Activated CD8-positive, alpha-beta T cell treated with anti-CD3 and anti-CD28 coated beads, Interleukin-2, amount 10 ng/mL, durations not matched to agents 7 days and 5 days (primary cell): Measurements from ENCODE around the gene CTNND1. TPM values are rescaled to one million over a fixed set of nuclear protein-coding genes. Genes with fewer than 3 reads are reported as not detected.

Source experiments
- ATAC-seq: fragments of 150-1000 bp; cut with Tn5 transposase; one replicate; pipeline ENCODE4 v1.10.0; 2021; ENCODE audit warnings: moderate library complexity
- CTCF ChIA-PET: fragments of 350-600 bp; sonication (Branson Sonifier 250); formaldehyde crosslinking; loops from one replicate; lab custom pipeline; 2021; ENCODE audit warnings: antibody characterized with exemption; lab: Charles Lee
- POLR2A ChIA-PET: fragments of 350-600 bp; sonication (Branson Sonifier 250); formaldehyde crosslinking; loops from one replicate; lab custom pipeline; 2021; ENCODE audit warnings: antibody characterized with exemption; lab: Charles Lee
- DNase-seq: peaks from one replicate; pipeline ENCODE4 v3.0.0-alpha.2; 2020
- H3K27ac Mint-ChIP-seq: one replicate; pipeline ENCODE4 v1.8.0; 2021; ENCODE audit warnings: mild to moderate bottlenecking, mixed read lengths
- H3K27me3 Mint-ChIP-seq: one replicate; pipeline ENCODE4 v1.8.0; 2021; ENCODE audit warnings: low read depth, mixed read lengths
- H3K36me3 Mint-ChIP-seq: one replicate; pipeline ENCODE4 v1.8.0; 2021; ENCODE audit warnings: low read depth, mixed read lengths
- H3K4me1 Mint-ChIP-seq: one replicate; pipeline ENCODE4 v1.8.0; 2021; ENCODE audit warnings: low read depth, mixed read lengths
- H3K4me3 Mint-ChIP-seq: one replicate; pipeline ENCODE4 v1.8.0; 2021; ENCODE audit warnings: mild to moderate bottlenecking, mixed read lengths
- H3K9me3 Mint-ChIP-seq: one replicate; pipeline ENCODE4 v1.8.0; 2022; ENCODE audit warnings: mixed read lengths; ENCODE audit not compliant: insufficient read depth
- total RNA-seq, 2 experiments: library from RNA; stranded (reverse); gene quantifications; one replicate each; pipeline ENCODE4 v1.2.3, GENCODE V29; 2021

Gene CTNND1
- total RNA-seq, 2 experiments from 2014 or later: 6.8 to 8.4 TPM

- Mint-ChIP-seq H3K4me3 (peak within 1 kb of the TSS; percentile 100), H3K36me3 (peaks cover 69% of the 10 kb centered on the region), H3K9me3 (no peaks in the 10 kb centered on the region), H3K27ac (peak within 1 kb of the TSS; percentile 99), H3K4me1 (peaks cover 47% of the 10 kb centered on the region), H3K27me3 (no peaks in the 10 kb centered on the region)
- peak; percentile 91 for ATAC-seq
- peak; percentile 98 for DNase-seq
- POLR2A ChIA-PET: interaction anchor here (0.6 to 4.1 kb wide), 35 partner anchors 9 to 836 kb away, joined by 3 to 46 read pairs (median 4); partner anchors contain the start of genes CLP1, MED19, P2RX3 and SSRP1
- CTCF ChIA-PET: interaction anchor here (1.0 to 9.8 kb wide), 8 partner anchors 9 to 783 kb away, joined by 3 to 113 read pairs (median 4); partner anchors contain the start of genes BTBD18, MED19 and TMX2
Measured at GRCh38 chr11:57741132-57742086, 20.2 kb upstream of the CTNND1 start, which contains the start of gene SELENOH. Gene SELENOH, plus strand, starts transcription at chr11:57741491. Its CDS starts 105 bp downstream, at chr11:57741596.

- Mint-ChIP-seq H3K4me1 (peaks cover 53% of the 10 kb centered on the region), H3K36me3 (peaks cover 76% of the 10 kb centered on the region), H3K27me3 (no peaks in the 10 kb centered on the region), H3K9me3 (no peaks in the 10 kb centered on the region), H3K27ac (peak overlapping the region; percentile 99), H3K4me3 (peak overlapping the region; percentile 100)
- ChIA-PET CTCF (interaction anchor here (1.0 to 9.8 kb wide), 8 partner anchors 10 to 782 kb away, joined by 3 to 113 read pairs (median 4); partner anchors contain the start of genes BTBD18, MED19 and TMX2), POLR2A (interaction anchor here (0.6 to 4.1 kb wide), 32 partner anchors 9 to 835 kb away, joined by 3 to 46 read pairs (median 4); partner anchors contain the start of genes CLP1, MED19, P2RX3 and SSRP1)
- no peak for DNase-seq
- ATAC-seq: no peak
Measured at GRCh38 chr11:57742087-57742452, 19.5 kb upstream of the CTNND1 start.

- DNase-seq (no peak), ATAC-seq (no peak)
- H3K9me3 Mint-ChIP-seq: no peaks in the 10 kb centered on the region
- POLR2A ChIA-PET: interaction anchor here (1.0 to 4.1 kb wide), 2 partner anchors 31 to 49 kb away, joined by 3 to 46 read pairs; no protein-coding TSS in a partner anchor
- CTCF ChIA-PET: interaction anchor here (0.7 to 9.8 kb wide), 6 partner anchors 18 to 780 kb away, joined by 3 to 113 read pairs (median 3); no protein-coding TSS in a partner anchor
- no peak overlapping the region for H3K4me3 Mint-ChIP-seq
- H3K27me3 Mint-ChIP-seq: no peaks in the 10 kb centered on the region
- peaks cover 58% of the 10 kb centered on the region for H3K4me1 Mint-ChIP-seq
- peak overlapping the region; percentile 73 for H3K27ac Mint-ChIP-seq
- H3K36me3 Mint-ChIP-seq: peaks cover 64% of the 10 kb centered on the region
Measured at GRCh38 chr11:57744357-57744756, 17.2 kb upstream of the CTNND1 start.

DNA sequence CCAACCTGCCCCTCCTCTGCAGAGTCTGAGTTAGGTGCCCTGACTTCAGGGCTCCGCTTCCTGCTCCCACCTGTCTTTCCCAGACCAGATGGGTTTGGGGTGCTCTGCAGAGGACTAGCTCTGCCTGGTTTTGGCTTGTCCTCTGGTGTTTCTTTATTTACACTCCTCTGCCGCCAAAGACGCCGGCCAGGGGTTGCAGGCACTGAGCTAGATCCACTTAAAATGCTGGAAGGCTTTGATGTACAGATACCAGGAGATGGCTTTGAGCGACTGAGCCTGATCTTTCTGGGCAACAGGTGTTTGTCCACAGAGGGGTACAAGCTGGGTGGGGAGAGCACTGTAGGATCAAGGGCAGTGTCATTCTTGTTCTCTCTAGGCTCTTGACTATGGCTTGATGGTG, 16.4 kb upstream of the CTNND1 start:
- peaks cover 53% of the 10 kb centered on the region for H3K4me1 Mint-ChIP-seq
- H3K27ac Mint-ChIP-seq: peak overlapping the region; percentile 73
- ChIA-PET POLR2A (interaction anchor here (1.0 kb wide), 1 partner anchor 13 kb away, joined by 3 read pairs; no protein-coding TSS in a partner anchor), CTCF (interaction anchor here (1.1 to 9.8 kb wide), 4 partner anchors 17 to 287 kb away, joined by 3 to 113 read pairs (median 4); no protein-coding TSS in a partner anchor)
- peaks cover 61% of the 10 kb centered on the region for H3K36me3 Mint-ChIP-seq
- DNase-seq (no peak), ATAC-seq (no peak)
- H3K27me3 Mint-ChIP-seq: no peaks in the 10 kb centered on the region
- H3K9me3 Mint-ChIP-seq: no peaks in the 10 kb centered on the region
- no peak overlapping the region for H3K4me3 Mint-ChIP-seq

- ChIA-PET POLR2A (no interaction called here), CTCF (interaction anchor here (0.7 to 9.8 kb wide), 5 partner anchors 11 to 84 kb away, joined by 3 to 113 read pairs (median 5); no protein-coding TSS in a partner anchor)
- H3K9me3 Mint-ChIP-seq: no peaks in the 10 kb centered on the region
Measured at GRCh38 chr11:57746920-57747319, 14.7 kb upstream of the CTNND1 start.

DNA sequence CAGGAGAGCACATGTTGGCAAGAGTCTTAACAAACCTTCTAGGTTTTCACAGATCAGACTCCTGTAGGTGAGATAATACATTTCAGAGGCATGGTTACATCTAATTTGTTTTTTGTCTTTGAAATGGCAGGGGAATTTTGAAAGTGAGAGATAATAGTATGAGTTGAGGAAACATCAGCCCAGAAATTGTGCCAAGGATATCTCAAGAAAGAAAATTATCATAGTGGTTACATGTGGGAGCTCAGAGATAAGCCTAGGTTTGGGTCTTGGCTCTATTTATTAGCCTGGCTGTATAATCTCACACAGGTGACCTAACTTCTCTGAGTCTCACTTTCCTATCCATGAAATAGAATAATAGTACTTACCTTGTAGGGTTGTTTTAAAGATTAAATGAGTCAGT, 10.4 kb upstream of the CTNND1 start:
- Mint-ChIP-seq H3K4me1 (peaks cover 24% of the 10 kb centered on the region), H3K4me3 (no peak overlapping the region), H3K27me3 (no peaks in the 10 kb centered on the region), H3K9me3 (no peaks in the 10 kb centered on the region), H3K27ac (no peak overlapping the region), H3K36me3 (peaks cover 14% of the 10 kb centered on the region)
- ATAC-seq (no peak), DNase-seq (no peak)
- POLR2A ChIA-PET: interaction anchor here (0.5 to 1.4 kb wide), 2 partner anchors 9 to 29 kb away, joined by 3 to 4 read pairs; partner anchors contain the start of gene SELENOH
- CTCF ChIA-PET: interaction anchor here (1.1 to 3.8 kb wide), 11 partner anchors 8 to 49 kb away, joined by 4 to 95 read pairs (median 8); partner anchors contain the start of genes CTNND1, MED19 and TMX2

More at GRCh38 chr11:57746920-57747319, 14.7 kb upstream of the CTNND1 start:
- no peak overlapping the region for H3K4me3 Mint-ChIP-seq
- DNase-seq (no peak), ATAC-seq (no peak)
- H3K27me3 Mint-ChIP-seq: no peaks in the 10 kb centered on the region
- H3K4me1 Mint-ChIP-seq: peaks cover 50% of the 10 kb centered on the region
- peak overlapping the region; percentile 69 for H3K27ac Mint-ChIP-seq
- H3K36me3 Mint-ChIP-seq: peaks cover 47% of the 10 kb centered on the region

DNA sequence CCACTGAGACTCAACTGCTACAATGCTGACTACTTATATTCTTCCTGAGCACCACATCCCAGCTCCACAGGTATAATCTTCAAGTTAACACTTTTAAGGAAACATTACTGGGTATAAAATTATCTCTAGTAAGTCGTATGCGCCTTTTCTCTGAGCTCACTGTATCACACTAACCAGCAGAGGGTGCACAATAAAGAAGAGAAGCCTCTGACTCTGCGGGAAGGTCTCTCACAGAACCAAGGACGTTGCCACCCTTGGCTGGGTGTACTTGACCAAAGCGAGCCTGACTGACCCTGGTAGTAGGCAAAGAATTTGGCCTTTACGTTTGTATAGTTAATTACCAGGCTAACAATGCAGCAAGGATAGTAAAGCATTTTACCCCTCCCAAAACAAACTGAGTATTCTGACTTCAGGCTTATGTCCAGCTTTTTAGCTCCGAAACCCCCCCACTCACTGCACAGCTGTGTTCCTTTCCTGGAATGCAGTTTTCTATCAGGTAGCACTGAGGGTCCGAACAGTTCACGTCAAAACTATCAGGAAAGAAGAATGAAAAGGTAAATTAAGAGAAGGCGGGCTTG, 9.8 kb upstream of the CTNND1 start, which contains the start of gene BTBD18:
BTBD18 (minus strand) TSS at position 144 of the 578 bp plus-strand sequence. CDS start 631 bp downstream, outside the sequence.
- Mint-ChIP-seq H3K4me1 (peaks cover 21% of the 10 kb centered on the region), H3K9me3 (no peaks in the 10 kb centered on the region), H3K4me3 (no peak within 1 kb of the TSS), H3K27ac (no peak within 1 kb of the TSS), H3K36me3 (peaks cover 11% of the 10 kb centered on the region), H3K27me3 (no peaks in the 10 kb centered on the region)
- DNase-seq: no peak
- peak; percentile 41 for ATAC-seq
- CTCF ChIA-PET: interaction anchor here (0.9 to 3.8 kb wide), 14 partner anchors 9 to 63 kb away, joined by 3 to 95 read pairs (median 6); partner anchors contain the start of genes CTNND1, MED19 and TMX2
- POLR2A ChIA-PET: interaction anchor here (0.5 kb wide), 1 partner anchor 29 kb away, joined by 3 read pairs; no protein-coding TSS in a partner anchor

GRCh38 chr11:57752954-57753353, 8.6 kb upstream of the CTNND1 start:
- ChIA-PET POLR2A (no interaction called here), CTCF (interaction anchor here (0.9 to 3.8 kb wide), 5 partner anchors 10 to 47 kb away, joined by 3 to 95 read pairs (median 4); no protein-coding TSS in a partner anchor)
- no peaks in the 10 kb centered on the region for H3K9me3 Mint-ChIP-seq

DNA sequence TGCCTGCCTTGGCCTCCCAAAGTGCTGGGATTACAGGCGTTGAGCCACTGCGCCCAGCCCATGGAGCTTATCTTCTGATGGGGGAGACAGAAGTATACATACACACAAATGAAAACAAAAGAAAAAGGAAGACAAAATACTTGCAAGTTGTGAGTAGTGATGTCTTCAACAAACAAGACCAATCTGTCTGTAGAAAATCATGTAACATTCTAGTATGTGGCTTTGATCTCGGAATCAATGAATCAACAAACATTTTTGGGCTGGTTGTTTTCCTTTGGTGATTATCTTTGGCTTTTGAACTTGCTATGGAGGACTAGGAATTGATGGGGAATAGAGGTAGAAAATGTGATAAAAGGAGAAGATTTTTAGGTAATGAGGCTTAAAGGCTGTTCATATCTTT, 3.4 kb upstream of the CTNND1 start:
- Mint-ChIP-seq H3K9me3 (no peaks in the 10 kb centered on the region), H3K36me3 (peaks cover 4% of the 10 kb centered on the region), H3K27me3 (no peaks in the 10 kb centered on the region), H3K4me3 (no peak overlapping the region), H3K4me1 (peaks cover 16% of the 10 kb centered on the region), H3K27ac (no peak overlapping the region)
- CTCF ChIA-PET: interaction anchor here (0.6 to 11.2 kb wide), 4 partner anchors 8 to 469 kb away, joined by 3 to 96 read pairs (median 6); no protein-coding TSS in a partner anchor
- DNase-seq: no peak
- POLR2A ChIA-PET: interaction anchor here (1.1 kb wide), 1 partner anchor 13 kb away, joined by 3 read pairs; no protein-coding TSS in a partner anchor
- no peak for ATAC-seq

More at GRCh38 chr11:57752954-57753353, 8.6 kb upstream of the CTNND1 start:
- ATAC-seq (no peak), DNase-seq (no peak)
- Mint-ChIP-seq H3K27me3 (no peaks in the 10 kb centered on the region), H3K36me3 (peaks cover 5% of the 10 kb centered on the region), H3K27ac (no peak overlapping the region), H3K4me1 (peaks cover 15% of the 10 kb centered on the region), H3K4me3 (no peak overlapping the region)

- Mint-ChIP-seq H3K36me3 (peaks cover 6% of the 10 kb centered on the region), H3K27ac (no peak overlapping the region), H3K4me1 (peaks cover 27% of the 10 kb centered on the region), H3K27me3 (no peaks in the 10 kb centered on the region), H3K9me3 (no peaks in the 10 kb centered on the region), H3K4me3 (peak overlapping the region; percentile 32)
- ChIA-PET POLR2A (no interaction called here), CTCF (interaction anchor here (1.0 to 11.2 kb wide), 7 partner anchors 10 to 122 kb away, joined by 3 to 96 read pairs (median 3); partner anchors contain the start of gene BTBD18)
- ATAC-seq (no peak), DNase-seq (no peak)
Measured at GRCh38 chr11:57762235-57762861, 746 bp downstream of the CTNND1 start.
